Stimulated activated CD8-positive, alpha-beta memory T cell treated with anti-CD3 and anti-CD28 coated beads, Interleukin-12 subunit alpha, Interleukin-12 subunit beta, amount 100 ng/mL, for 4 hours (primary cell): ENCODE results near the gene ARHGEF10L.

Source experiments
- DNase-seq: peaks from one replicate; pipeline ENCODE4 v3.0.0-alpha.2; 2020; ENCODE audit warnings: low read depth

Gene ARHGEF10L

DNA sequence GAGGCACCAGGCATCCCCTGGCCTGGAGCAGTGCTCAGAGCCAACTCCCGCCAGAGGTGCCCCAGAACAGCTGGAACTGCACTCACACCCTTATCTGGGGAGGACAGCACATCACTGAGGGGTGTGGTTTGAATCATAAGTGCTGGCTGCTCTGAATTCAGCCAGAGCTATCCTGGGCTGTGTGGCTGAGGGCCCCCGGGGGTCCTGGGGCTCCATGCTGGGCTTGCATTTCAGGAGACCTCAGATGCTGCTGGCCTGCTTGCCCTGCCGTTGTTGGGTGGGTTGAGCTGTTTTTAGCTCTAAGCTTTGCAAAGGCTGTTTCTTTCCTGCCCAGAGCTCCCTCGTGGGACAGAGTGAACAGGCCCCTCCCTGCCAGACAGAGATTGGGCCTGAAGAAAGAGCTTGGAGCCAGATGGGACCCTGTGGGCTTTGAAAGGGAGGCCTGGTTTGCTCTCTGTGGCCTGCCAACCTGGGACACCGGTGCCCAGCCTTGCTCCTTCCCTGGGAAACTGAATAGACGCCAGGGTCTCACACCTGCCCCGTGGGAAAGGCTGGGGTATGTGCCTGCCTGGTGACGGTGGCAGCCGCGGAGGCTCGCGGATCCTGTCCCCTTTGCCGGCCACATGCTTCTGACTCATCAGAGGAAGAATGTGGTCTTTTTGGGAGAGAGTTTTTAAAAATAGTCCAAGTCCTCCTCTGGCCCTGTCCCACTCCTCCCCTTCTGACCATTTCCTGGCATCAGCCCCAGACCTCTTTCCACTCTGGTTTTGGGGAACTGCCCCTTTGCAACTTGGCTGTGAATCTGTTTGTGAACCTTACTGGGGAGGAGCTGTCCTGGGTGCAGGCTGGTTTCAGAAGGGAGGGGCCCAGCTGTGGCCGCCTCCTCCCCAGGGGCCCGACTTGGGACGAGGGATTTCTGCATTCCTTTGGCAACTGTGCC, 30.0 kb downstream of the ARHGEF10L start:
- DNase-seq: no peak

DNA sequence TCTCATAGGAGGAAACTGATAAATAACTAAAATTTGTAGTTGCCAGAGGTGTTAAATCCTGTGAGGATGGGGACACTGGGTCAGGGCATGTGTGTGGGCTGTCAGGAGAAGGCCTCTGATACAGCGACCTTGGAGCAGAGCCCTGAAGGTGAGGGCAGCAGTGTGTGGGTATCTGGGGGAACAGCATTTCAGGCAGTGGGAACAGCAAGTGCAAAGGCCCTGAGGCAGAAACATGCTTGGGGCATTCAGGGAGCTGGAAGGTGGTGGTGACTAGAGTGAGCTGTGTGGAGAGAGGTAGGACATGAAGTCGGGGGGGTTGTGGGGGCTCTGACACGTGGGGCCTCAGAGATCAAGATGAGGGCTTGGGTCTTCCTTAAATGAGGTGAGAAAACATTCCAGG, 30.7 kb downstream of the ARHGEF10L start:
- no peak for DNase-seq

DNA sequence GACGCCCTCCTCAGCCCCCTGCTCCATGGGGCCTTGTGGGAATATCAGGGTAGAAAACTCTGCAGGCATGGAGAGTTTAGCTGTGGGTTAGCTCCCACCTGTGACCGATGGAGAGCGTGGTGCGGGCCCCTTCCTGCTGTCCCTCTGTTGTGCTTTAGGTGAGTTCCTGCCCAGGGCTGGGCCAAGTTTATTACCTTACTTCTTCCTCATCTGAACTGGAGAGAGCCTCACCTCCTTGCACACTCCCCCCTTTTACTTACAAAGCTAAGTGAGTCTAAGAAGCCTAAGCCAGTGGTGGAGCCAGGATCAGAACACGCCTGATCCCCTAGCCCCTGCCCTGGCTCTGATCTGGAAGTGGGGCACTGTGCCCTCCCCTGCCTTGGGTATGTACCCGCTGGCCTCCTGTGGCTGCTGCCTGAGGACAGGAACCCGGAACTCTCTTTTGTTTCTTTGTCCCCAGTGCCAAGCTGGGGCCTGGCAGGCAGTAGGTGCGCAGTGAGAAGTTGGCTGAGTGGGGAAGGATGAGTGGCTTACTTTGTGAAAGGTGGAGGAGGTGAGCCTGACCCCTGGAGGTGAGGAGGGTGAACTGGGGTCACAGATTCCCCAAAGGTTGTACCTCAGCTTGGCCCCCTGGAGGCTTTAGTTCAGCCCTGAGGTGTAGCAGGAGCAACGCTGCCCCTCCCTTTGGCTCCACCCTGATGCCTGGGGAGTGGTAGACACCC, 32.9 kb downstream of the ARHGEF10L start:
- no peak for DNase-seq

DNA sequence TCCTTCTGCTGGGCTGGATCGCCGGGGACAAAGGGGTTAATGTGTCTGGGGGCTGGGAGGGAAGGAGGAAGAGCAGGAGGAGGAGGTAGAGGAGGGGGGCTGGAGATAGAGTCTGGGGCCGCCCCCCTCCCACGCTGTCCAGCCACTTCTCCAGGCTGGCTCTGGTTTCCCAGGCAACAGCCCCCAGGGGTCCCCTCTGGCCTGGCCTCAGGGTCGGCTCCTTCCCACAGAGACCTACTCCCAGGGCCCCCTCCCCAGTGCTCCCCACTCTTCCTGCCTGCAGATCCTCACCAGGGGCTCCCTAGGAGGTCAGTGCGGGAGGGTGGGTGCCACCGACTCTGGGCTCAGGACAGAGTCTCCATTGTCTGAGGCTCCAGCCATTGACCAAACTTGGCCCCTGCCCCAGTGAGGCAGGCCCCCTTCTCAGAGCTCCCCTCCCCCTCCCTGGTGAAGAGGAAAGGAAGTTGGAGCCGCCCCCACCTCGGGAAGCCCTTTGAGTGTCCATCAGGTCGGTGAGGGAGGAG, 34.1 kb downstream of the ARHGEF10L start:
- DNase-seq: no peak

DNA sequence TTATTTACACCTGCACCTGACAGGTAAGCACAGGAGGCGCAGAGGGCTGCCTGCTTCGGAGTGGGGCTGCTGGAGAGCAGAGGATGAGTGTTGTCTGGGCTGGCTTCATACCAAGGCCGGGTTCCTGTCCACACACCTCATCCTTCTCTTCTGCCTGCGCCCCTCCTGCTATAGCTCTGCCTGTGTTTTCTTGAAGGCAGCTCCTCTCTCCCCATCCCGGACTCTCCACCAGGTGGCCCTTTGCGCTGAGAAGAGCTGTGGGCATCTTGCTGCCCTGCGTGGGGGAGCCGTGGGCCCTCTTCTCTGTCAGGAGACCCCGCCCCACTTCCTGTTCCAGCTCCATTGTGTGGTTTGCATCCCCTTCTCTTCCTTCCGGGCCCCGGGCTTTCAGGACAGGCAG, 35.0 kb downstream of the ARHGEF10L start:
- no peak for DNase-seq

DNA sequence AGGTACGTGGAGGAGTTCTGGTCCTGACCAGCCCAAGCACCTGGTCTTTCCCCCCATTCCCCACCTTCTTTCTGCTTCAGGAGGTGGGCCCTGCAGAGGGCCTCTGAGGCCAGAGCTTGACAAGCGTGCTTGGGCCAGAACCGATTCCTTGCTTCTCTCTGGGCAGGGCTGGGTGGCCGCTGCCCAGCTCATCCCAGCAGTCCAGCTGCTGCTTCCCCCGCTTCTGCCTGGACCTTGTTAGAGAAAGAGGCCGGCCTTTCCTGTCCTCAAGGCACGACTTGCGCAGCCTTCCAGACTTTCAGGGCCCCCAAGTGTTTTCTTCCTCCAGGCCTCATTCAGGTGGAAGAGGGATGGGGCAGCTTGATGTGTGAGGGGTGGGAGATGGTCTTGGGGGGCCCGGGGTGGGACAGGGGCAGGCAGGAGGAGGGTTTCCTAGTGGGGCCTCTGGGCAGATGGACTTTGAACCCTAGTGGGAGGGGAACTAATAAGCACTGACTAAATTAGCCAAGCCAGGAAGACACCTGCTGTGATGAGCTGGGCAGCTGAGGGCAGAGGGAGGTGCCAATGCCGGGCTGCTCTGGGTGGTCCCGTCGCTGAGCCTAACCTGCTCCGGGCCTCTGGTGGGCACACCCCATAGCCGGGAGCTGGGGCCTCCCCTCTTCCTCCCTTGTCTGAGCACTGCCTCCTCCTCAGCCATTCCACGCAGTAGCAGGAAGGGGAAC, 36.5 kb downstream of the ARHGEF10L start:
- no peak for DNase-seq

DNA sequence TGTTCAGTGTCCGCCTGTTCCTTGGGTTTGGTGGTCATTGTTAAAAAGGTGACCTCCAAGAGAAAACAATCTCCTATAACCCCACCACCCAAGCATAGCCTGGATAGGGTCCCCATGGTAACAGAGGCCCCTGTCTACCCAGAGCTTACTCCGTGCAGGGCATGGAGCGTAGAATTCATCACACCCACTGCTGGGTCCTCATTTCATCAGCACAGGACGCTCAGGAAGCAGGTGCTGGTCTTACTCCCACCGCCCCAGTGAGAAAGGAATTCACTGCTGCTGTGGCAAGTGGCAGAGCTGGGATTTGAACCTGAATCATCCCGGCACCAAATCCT, 37.0 kb downstream of the ARHGEF10L start:
- DNase-seq: no peak

DNA sequence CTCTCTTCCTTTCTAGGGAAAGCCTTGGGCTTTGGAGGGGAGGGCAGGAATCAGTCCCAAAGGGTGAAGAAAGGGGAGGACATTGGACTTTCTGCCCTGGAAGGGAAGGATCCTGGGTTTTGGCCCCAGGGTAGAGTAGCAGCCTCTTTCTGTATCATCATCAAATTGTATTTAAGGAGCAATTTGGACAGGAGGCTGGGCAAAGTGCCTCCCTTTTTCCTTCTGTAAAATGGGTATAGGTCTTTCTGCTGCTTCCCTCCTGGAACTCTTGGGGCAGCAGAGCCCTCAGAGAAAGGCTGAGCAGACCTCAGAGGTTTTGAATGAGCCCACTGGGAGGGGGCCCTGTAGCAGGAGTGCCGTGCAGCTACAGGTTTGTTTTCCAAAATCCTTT, 38.4 kb downstream of the ARHGEF10L start:
- no peak for DNase-seq

DNA sequence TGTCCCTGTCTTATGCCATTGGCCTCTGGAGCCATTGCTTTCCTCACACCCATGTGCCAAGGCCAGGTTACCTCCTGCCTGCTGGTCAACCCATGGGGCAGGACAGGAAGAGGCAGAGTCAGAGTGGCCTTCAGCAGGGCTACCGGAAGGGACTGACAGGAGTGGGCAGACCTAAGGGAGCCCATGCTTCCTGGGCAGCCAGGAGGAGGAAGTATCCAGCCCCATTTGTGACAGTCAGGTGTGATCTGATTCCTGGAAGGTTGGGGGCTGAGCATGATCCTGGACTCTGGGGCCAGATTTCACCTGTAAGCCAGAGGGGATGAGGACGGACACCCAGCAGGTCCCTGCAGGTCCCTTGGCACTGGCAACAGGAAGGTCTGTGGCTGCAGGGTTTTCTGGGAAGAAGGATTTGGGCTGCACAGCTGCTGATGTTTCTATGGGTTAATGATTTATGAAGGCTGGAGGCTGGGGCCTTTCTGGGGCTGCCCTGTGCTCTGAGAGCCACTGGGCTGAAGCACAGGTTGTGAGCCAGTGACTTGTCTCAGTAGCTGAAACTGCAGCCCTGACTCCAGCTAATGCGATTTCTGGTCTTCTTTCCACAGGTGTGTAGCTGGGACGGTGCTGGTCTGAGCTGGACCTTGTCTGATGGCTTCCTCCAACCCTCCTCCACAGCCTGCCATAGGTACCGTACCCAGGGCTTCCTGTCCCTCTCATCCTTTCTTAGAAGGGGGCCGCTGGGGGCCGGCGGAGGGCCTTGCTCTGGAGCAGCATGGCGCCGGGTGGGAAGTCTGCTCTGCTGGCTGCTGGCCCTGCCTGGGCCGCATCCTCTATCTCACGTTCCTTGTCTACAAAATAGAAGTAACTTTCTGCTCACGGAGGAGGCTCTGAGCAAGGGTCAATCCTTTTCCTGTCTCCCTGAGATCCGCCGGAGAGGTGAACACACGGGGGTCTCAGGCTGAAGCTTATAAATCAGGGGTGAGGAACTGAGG, 40.7 kb downstream of the ARHGEF10L start:
- no peak for DNase-seq

DNA sequence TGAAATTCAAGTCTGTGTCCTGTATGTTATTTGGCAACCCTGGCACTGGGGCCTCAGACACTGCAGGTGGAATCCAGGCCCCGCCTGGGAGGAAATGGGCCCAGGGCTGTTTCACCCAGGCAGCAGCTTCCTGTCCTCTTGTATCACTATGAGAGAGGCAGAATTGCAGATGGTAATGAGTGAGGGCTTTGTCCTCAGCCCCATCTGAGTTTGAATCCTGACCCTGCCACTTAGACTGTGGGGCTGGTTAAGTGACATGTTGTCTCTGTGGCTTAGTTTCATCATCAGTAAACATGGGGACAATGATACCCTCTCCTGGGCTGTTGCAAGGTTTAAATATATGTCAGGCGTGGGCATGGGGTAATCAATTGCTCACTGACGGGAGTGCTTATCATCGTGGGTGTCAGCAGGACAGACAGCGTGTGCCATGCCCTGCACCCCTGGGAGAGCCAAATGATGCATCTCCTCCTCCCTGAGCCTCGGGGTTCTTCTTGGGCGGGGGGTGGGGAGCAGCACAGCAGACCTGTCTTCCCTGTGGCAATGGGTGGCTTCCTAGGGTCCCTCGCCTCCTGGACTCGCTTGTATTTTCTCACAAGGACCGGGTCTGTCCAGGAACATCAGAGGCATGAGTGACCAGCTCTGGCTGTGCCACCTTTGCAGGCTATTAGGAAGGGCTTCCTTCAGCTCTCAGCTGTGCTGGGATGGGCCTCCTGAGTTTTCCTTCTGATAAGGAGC, 42.1 kb downstream of the ARHGEF10L start:
- DNase-seq: no peak

DNA sequence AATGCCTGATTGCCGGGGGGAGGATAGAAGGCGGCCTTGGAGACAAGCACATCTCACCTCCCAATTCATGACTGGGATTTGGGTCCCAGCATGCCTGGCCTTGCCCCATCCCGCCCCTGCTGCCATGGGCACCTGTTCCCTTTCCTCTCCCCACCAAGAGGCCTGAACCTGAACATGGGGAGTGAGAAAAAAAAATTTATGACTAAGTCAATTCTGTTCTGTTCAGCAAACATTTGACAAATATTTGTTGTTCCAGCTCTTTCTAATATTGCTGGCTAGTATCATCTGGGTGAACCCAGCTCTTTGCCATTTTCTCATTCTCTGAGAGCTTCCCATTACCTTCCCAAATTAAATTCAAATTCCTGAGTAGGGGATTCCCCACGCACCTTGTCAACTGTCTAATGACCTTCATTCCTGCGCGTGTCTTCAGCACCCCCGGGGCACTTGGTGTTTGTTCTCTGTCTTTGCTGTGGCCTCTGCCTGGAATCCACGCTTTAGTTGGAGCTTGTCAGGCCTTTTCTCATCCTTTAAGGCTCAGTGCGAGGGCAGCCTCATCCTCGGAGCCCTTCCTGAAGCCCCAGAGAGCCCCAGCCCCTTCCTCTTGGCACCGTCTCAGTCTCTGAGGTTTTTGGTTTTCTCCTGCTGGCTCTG, 42.8 kb downstream of the ARHGEF10L start:
- no peak for DNase-seq

DNA sequence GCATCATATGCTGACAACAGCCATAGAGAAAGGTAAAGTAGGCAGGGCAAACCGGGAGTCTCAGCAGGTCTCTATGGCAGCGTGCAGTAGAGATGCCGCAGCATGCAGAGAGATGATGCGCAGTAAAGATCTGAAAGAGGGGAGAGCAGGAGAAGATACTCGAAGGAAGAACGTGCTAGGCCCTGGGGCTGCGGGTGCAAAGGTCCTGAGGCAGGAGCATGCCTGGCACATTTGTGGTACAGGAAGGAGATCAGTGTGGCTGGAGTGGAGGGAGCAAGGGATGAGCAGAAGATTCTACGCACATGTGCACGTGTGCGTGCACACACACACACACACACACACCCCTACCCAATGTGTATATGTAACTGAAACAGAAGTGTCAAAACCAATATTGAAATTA, 45.0 kb downstream of the ARHGEF10L start:
- no peak for DNase-seq

DNA sequence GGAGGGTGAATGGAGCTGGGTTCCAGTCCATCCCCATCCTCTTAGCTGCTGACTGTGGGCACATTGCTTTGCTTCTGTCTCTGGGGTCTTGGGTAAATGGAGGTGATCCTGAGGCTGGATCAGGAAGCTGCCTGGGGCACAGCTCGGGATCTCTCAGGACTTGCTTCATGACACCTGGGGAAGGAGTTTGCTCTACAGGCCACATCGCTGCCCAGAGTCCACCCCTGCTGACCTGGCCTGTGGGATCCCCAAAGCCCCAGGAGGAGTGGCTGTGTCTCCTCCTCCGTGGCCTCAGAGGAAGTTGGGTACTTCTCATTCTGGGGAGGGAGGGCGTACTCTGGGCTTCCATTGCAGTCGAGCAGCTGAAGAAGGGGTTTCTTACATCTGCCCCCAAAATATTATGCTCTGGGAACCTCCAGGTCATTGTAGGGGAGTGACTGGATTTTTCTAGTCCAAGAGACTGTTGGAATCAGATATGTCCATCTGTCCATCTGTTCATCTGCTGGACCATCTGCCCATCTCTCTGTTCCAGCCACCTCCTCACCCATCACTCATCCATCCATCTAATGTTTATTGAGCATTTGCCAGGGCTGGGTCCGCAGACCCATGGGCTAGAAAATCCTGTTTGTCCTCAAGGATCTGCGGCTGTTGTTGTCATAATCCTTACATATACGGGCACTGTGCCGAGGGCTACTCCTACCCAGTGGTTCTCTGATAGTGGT, 45.9 kb downstream of the ARHGEF10L start:
- no peak for DNase-seq

DNA sequence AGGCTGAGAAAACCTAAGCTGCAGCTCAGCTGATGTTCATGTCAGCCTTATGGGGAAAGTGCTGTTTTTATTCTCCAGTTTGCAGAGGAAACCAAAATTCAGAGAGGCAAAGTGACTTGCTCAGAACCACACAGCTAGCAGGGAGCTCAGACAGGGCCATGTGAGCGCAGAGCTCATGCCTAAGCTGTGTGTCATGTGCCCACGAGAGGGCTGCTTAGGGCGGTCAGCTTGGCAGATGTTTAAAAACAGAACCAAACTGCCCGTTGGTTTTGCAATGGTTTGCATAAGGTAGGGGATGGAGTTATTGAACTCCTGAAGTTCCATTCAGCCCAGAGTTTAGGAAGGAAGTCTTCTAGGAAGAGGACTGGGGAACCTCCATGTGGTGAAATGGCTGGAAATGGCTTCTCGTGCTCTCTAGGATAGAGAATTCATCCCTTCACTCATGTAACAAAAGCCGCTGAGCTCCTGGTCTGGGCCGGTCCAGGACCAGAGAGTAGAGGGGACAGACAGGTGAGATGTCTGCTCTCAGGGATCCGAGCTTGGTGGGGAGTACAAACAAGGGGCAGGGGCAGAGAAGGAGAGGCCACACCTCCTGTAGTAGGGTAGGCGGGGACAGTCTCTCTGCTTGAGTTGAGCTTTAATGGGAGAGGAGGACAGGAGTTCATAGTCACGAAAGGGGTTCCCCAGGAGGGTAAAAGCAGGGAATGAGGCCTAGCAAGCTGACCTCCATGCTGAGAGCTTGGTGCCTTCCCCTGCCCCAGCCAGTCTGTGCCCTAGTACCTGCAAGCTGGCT, 46.9 kb downstream of the ARHGEF10L start:
- no peak for DNase-seq

DNA sequence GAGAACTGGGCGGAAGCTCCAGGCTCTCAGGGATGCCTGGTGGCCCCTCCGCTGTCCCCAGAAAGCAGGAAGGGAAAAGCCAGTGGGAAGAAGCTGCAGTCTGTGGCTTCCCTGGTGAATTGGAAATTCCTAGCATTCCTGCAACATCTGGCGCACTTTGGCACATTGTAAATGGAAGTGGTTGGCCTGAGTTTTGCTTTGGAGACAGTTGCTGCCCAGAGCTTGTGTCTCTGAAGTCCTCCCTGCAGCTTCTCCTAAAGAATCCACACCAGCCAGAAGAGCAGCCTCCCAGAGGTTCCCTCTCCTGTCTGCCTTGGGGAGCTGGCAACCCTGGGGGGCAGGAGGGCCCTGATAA, 48.2 kb downstream of the ARHGEF10L start:
- no peak for DNase-seq

DNA sequence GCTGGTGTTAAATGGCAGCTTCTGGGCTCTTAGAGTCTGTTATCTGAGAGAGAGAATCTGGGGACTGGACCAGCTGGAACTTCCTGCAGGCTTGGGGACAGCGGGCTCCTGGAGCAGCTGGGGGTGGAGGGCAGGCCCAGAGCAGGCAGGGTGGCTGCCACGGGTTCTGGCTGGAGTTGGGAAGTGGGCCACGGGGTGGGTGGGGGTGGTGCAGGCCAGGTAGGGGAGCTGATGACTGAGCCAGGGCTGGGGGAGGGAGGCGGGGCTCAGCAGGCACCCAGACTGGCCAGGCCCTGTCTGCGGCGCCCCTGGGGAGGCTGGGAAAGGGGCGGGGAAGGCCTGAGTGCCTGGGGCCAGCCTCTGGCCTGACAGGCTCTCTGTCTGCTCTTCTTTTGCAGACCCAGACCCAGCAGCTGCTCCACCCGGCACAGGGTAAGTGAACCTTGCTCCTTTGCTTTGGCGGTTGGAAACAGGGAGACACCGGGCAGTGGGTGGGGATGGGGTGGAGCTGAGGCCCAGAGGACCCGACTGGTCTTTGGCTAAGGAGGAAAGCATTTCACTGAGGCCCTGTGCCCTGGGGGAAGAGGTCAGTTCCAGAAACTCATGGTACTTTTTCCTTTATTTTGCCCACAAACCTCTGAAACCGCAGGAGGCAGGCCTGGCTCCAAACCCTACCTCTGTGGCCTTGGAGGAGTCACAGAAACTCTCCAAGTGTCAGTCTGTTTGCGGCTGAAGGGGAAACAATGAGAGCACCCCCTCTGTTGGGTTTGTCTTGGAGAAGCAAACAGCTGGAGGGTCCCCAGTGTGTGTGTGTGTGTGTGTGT, 48.8 kb downstream of the ARHGEF10L start:
- DNase-seq: no peak

DNA sequence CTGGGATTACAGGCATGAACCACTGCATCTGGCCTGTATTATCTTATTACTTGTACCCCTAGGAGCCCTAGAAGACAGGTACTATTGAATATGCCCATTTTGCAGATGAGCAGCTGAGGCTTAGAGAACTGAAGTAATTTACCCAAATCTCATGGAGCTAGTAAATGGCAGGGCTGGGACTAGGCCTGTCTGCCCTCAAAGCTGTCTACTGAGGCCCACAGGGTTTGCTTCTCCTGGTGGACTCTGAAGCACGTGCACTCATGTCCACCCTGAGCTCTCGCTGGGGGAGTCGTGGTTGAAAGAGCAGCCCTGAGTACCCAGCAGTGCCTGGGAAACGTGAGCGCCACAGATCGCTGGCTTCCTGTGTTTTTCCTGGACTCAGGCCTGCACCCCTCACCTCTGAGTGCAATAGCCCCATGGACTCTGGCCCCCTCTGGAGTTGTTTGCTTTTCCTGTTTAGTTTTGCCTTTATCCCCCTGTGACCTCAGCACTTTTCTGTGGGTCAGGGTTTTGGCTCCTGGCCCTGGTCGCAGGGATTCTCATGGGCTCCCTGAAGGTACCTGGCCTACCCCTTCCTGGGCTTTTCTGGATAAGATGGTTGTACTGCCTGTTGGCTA, 52.4 kb downstream of the ARHGEF10L start:
- DNase-seq: no peak
